A673 (cell line): ENCODE data around the gene TOM1.

Experiments
- CTCF ChIP-seq: fragments of 300-800, 200-600 bp; sonication (generic); conservative IDR thresholded peaks from 2 replicates; pipeline ENCODE4 v1.5.1; 2017; ENCODE audit warnings: low read depth, mild to moderate bottlenecking, antibody characterized with exemption, low read length, moderate library complexity, mixed read lengths
- EZH2 ChIP-seq: fragments of 200-600 bp; sonication (generic); IDR thresholded peaks from 2 replicates; pipeline ENCODE4 v1.6.1; 2017; ENCODE audit warnings: borderline replicate concordance, low read depth, mild to moderate bottlenecking, mixed read lengths, antibody characterized with exemption, low read length; ENCODE audit not compliant: poor library complexity, severe bottlenecking

- TF ChIP-seq CTCF (no peak), EZH2 (no peak)
Observed at GRCh38 chr22:35299217-35299672, 449 bp upstream of the TOM1 start.
